Epithelial cell of esophagus (primary cell): ENCODE data around the gene QSOX1.

Experiments used
- DNase-seq: peaks from one replicate; pipeline ENCODE4 v3.0.0; 2010; ENCODE audit warnings: low read depth
- H3K4me3 ChIP-seq: 2 replicates; pipeline ENCODE4 v1.5.1; 2011; ENCODE audit warnings: mild to moderate bottlenecking, low read length, control low read depth
- CTCF ChIP-seq: IDR thresholded peaks from 2 replicates; pipeline ENCODE4 v1.5.1; 2011; ENCODE audit warnings: low read depth, mild to moderate bottlenecking, low read length, control low read depth, inconsistent platforms; ENCODE audit not compliant: insufficient read depth; ENCODE audit errors: missing control alignments

The QSOX1 gene

GRCh38 chr1:180163041-180163440 lies 8.4 kb downstream of the QSOX1 start:
- DNase-seq = no peak
- H3K4me3 ChIP-seq = no peak overlapping the region

GRCh38 chr1:180165096-180165495 lies 10.4 kb downstream of the QSOX1 start:
- no peak for DNase-seq
- TF ChIP-seq CTCF = no peak
- no peak overlapping the region for H3K4me3 ChIP-seq

More at GRCh38 chr1:180163041-180163440, 8.4 kb downstream of the QSOX1 start:
- TF ChIP-seq CTCF = no peak

GRCh38 chr1:180165509-180166435 lies 11.1 kb downstream of the QSOX1 start:
- no peak overlapping the region for H3K4me3 ChIP-seq
- DNase-seq = no peak
- TF ChIP-seq CTCF = no peak

GRCh38 chr1:180166436-180166800 lies 11.7 kb downstream of the QSOX1 start:
- H3K4me3 ChIP-seq = no peak overlapping the region
- no peak for TF ChIP-seq CTCF
- no peak for DNase-seq

- no peak overlapping the region for H3K4me3 ChIP-seq
- DNase-seq = no peak
- TF ChIP-seq CTCF = no peak
Observed at GRCh38 chr1:180167021-180167701, 12.5 kb downstream of the QSOX1 start.

GRCh38 chr1:180167721-180168467 lies 13.2 kb downstream of the QSOX1 start:
- peak; percentile 95 for DNase-seq
- no peak overlapping the region for H3K4me3 ChIP-seq
- TF ChIP-seq CTCF = peak; percentile 44
